ENCODE results near the gene WNT3. TPM values are rescaled to one million over a fixed set of nuclear protein-coding genes. Genes with fewer than 3 reads are reported as not detected.

The WNT3 gene
- polyA plus RNA-seq, 4 donors: 2.9 to 8.9 (median 6.7) TPM

GRCh38 chr17:46854948-46855347 lies 36.5 kb upstream of the WNT3 start:
- Histone ChIP-seq H3K9me3 (ENCODE audit: control insufficient read depth in 2 of 2, insufficient read depth in 1 of 2, low read depth in 1 of 2, low read length in 1 of 2) (no peaks in the 10 kb centered on the region), H3K36me3 (ENCODE audit: control insufficient read depth in 3 of 3, insufficient read depth in 2 of 3, low read depth in 1 of 3, low read length in 3 of 3) (no peaks in the 10 kb centered on the region), H3K4me3 (ENCODE audit: low read depth in 1 of 3, low read length in 3 of 3) (no peak overlapping the region), H3K27me3 (ENCODE audit: control insufficient read depth in 3 of 3, insufficient read depth in 3 of 3, low read length in 3 of 3) (peaks cover 0 to 39% (median 17%) of the 10 kb centered on the region in 3 donors), H3K4me1 (ENCODE audit: control insufficient read depth in 3 of 3, insufficient read depth in 2 of 3, low read depth in 1 of 3, low read length in 2 of 3) (peaks cover 0 to 14% (median 2%) of the 10 kb centered on the region in 3 donors), H3K27ac (ENCODE audit: low read depth in 1 of 3, low read length in 2 of 3) (no peak overlapping the region)
- WGBS, 3 donors: 75 to 89% (median 76%) methylated on average over 4 of the region's 4 CpGs
- DNase-seq: no peak
- FAIRE-seq: no peak

GRCh38 chr17:46854515-46854914 lies 36.0 kb upstream of the WNT3 start:
- no peaks in the 10 kb centered on the region for H3K9me3 ChIP-seq (ENCODE audit: control insufficient read depth in 2 of 2, insufficient read depth in 1 of 2, low read depth in 1 of 2, low read length in 1 of 2)
- H3K4me3 ChIP-seq (ENCODE audit: low read depth in 1 of 3, low read length in 3 of 3): no peak overlapping the region
- 91 to 99% (median 95%) methylated on average over 3 of the region's 3 CpGs for WGBS, 3 donors
- H3K36me3 ChIP-seq (ENCODE audit: control insufficient read depth in 3 of 3, insufficient read depth in 2 of 3, low read depth in 1 of 3, low read length in 3 of 3): no peaks in the 10 kb centered on the region
- H3K4me1 ChIP-seq (ENCODE audit: control insufficient read depth in 3 of 3, insufficient read depth in 2 of 3, low read depth in 1 of 3, low read length in 2 of 3): peaks cover 0 to 14% (median 2%) of the 10 kb centered on the region in 3 donors
- no peak overlapping the region for H3K27ac ChIP-seq (ENCODE audit: low read depth in 1 of 3, low read length in 2 of 3)
- DNase-seq (no peak), FAIRE-seq (no peak)
- peaks cover 0 to 39% (median 18%) of the 10 kb centered on the region in 3 donors for H3K27me3 ChIP-seq (ENCODE audit: control insufficient read depth in 3 of 3, insufficient read depth in 3 of 3, low read length in 3 of 3)

DNA sequence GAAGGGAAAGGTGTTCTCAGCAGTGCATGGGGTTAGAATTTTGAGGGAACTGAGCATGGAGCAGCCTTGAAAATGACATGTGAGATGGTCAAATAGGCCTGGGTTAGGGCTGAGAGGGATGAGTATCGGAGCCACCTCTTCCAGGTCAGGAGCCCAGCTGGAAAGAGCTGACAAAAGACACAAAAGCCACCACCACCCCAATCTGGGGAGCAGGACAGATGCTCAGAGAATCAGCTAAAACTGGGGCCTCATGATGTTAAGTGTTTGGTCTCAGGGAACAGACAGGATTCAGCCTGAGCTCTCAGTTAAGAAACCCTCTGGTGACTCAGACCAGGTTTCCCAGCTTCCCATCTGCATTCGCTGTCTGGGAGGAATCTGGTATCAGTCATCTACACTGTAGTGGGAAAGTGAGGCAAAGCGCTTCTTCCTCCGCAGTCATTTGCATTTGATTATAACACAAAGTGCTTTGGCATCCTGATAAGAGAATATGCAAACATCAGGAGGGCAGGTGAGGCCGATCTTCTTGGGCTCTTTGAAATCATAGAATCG lies 35.5 kb upstream of the WNT3 start:
- Histone ChIP-seq H3K27me3 (ENCODE audit: control insufficient read depth in 3 of 3, insufficient read depth in 3 of 3, low read length in 3 of 3) (peaks cover 0 to 39% (median 22%) of the 10 kb centered on the region in 3 donors), H3K9me3 (ENCODE audit: control insufficient read depth in 2 of 2, insufficient read depth in 1 of 2, low read depth in 1 of 2, low read length in 1 of 2) (no peaks in the 10 kb centered on the region), H3K36me3 (ENCODE audit: control insufficient read depth in 3 of 3, insufficient read depth in 2 of 3, low read depth in 1 of 3, low read length in 3 of 3) (no peaks in the 10 kb centered on the region), H3K4me3 (ENCODE audit: low read depth in 1 of 3, low read length in 3 of 3) (no peak overlapping the region), H3K4me1 (ENCODE audit: control insufficient read depth in 3 of 3, insufficient read depth in 2 of 3, low read depth in 1 of 3, low read length in 2 of 3) (peaks cover 0 to 14% (median 2%) of the 10 kb centered on the region in 3 donors), H3K27ac (ENCODE audit: low read depth in 1 of 3, low read length in 2 of 3) (no peak overlapping the region)
- FAIRE-seq: no peak
- DNase-seq: no peak
- WGBS, 3 donors: 66 to 80% (median 67%) methylated on average over 6 of the region's 6 CpGs

DNA sequence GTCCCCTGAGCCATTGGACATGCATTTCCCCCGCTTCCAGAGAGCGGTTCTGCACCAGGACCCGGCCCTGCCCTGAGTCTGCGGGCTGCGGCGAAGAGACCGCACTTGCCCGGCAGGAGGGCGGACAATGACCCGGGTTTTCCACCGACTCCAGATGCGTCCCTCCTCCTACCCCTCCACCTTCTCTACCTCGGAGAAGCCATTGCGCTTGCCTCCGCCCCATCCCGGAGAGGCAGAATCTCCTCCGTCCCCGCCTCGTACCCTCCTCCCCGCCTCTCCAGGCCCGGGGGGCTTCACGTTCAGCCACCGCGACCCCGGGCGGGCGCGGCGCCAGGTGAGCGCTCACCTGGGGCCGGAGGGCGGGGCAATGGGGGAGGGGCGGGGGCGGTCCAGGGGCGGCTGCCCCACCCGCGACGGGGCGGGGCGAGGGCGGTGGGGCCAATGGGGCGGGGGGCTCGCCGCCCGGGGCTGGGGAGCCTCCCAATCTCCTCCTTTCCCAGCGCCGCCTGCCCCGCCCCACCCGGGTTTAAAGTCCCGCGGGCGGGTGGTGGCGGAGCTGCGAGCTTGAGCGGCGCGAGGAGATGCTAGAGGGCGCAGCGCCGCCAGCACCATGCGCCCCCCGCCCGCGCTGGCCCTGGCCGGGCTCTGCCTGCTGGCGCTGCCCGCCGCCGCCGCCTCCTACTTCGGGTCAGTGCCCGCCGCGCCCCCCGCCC lies 32.7 kb upstream of the WNT3 start, which contains the start of gene WNT9B:
Gene WNT9B, plus strand, starts transcription at position 555 of the 713 bp plus-strand sequence. Its CDS starts 56 bp downstream, at position 611.
- peak within 1 kb of the TSS in 2 of 3 donors; percentile 53 to 64 for H3K4me3 ChIP-seq (ENCODE audit: low read depth in 1 of 3, low read length in 3 of 3)
- peak within 1 kb of the TSS in 1 of 3 donors; percentile 62 for H3K27ac ChIP-seq (ENCODE audit: low read depth in 1 of 3, low read length in 2 of 3)
- no peak for FAIRE-seq
- H3K9me3 ChIP-seq (ENCODE audit: control insufficient read depth in 2 of 2, insufficient read depth in 1 of 2, low read depth in 1 of 2, low read length in 1 of 2): no peaks in the 10 kb centered on the region
- peaks cover 0 to 44% (median 30%) of the 10 kb centered on the region in 3 donors for H3K27me3 ChIP-seq (ENCODE audit: control insufficient read depth in 3 of 3, insufficient read depth in 3 of 3, low read length in 3 of 3)
- 3 to 4% (median 4%) methylated on average over 29 to 75 of the region's 75 CpGs for WGBS, 3 donors
- DNase-seq: peak; percentile 89 to 91
- H3K36me3 ChIP-seq (ENCODE audit: control insufficient read depth in 3 of 3, insufficient read depth in 2 of 3, low read depth in 1 of 3, low read length in 3 of 3): no peaks in the 10 kb centered on the region
- H3K4me1 ChIP-seq (ENCODE audit: control insufficient read depth in 3 of 3, insufficient read depth in 2 of 3, low read depth in 1 of 3, low read length in 2 of 3): peaks cover 0 to 18% (median 2%) of the 10 kb centered on the region in 3 donors

DNA sequence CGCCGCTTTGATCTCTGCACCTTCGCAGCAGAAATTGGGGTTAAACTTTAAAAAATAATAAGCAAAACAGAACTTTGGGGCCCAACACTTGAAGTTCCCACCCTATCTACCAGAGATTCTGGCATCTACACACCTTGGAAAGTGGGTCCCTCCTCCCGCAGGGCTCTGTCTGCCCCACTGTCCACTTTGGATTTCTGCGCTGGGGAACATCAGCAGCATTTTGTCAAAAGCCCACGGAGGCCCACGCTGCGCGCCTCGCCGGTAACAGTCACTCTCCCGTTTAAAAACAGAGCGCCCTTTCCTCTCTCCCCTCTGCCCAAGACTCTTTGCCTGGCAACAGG lies 32.2 kb upstream of the WNT3 start:
- whole genome bisulfite sequencing, 3 donors: 30 to 40% (median 36%) methylated on average over 13 of the region's 13 CpGs
- Histone ChIP-seq H3K27me3 (ENCODE audit: control insufficient read depth in 3 of 3, insufficient read depth in 3 of 3, low read length in 3 of 3) (peaks cover 0 to 44% (median 30%) of the 10 kb centered on the region in 3 donors), H3K27ac (ENCODE audit: low read depth in 1 of 3, low read length in 2 of 3) (no peak overlapping the region), H3K36me3 (ENCODE audit: control insufficient read depth in 3 of 3, insufficient read depth in 2 of 3, low read depth in 1 of 3, low read length in 3 of 3) (no peaks in the 10 kb centered on the region), H3K9me3 (ENCODE audit: control insufficient read depth in 2 of 2, insufficient read depth in 1 of 2, low read depth in 1 of 2, low read length in 1 of 2) (no peaks in the 10 kb centered on the region), H3K4me1 (ENCODE audit: control insufficient read depth in 3 of 3, insufficient read depth in 2 of 3, low read depth in 1 of 3, low read length in 2 of 3) (peaks cover 0 to 18% (median 2%) of the 10 kb centered on the region in 3 donors), H3K4me3 (ENCODE audit: low read depth in 1 of 3, low read length in 3 of 3) (peak overlapping the region in 2 of 3 donors; percentile 53 to 64)
- FAIRE-seq: no peak
- DNase-seq: no peak

- 82 to 92% (median 91%) methylated on average over 6 of the region's 6 CpGs for WGBS, 3 donors
- no peak overlapping the region for H3K27ac ChIP-seq (ENCODE audit: low read depth in 1 of 3, low read length in 2 of 3)
- FAIRE-seq (no peak), DNase-seq (no peak)
- H3K36me3 ChIP-seq (ENCODE audit: control insufficient read depth in 3 of 3, insufficient read depth in 2 of 3, low read depth in 1 of 3, low read length in 3 of 3): no peaks in the 10 kb centered on the region
- no peak overlapping the region for H3K4me3 ChIP-seq (ENCODE audit: low read depth in 1 of 3, low read length in 3 of 3)
- peaks cover 0 to 18% (median 2%) of the 10 kb centered on the region in 3 donors for H3K4me1 ChIP-seq (ENCODE audit: control insufficient read depth in 3 of 3, insufficient read depth in 2 of 3, low read depth in 1 of 3, low read length in 2 of 3)
- H3K9me3 ChIP-seq (ENCODE audit: control insufficient read depth in 2 of 2, insufficient read depth in 1 of 2, low read depth in 1 of 2, low read length in 1 of 2): no peaks in the 10 kb centered on the region
- peaks cover 0 to 33% (median 30%) of the 10 kb centered on the region in 3 donors for H3K27me3 ChIP-seq (ENCODE audit: control insufficient read depth in 3 of 3, insufficient read depth in 3 of 3, low read length in 3 of 3)
These were observed 30.0 kb upstream of the WNT3 start for GRCh38 chr17:46848534-46848933.

GRCh38 chr17:46847204-46848191 lies 29.0 kb upstream of the WNT3 start:
- Histone ChIP-seq H3K27ac (ENCODE audit: low read depth in 1 of 3, low read length in 2 of 3) (no peak overlapping the region), H3K36me3 (ENCODE audit: control insufficient read depth in 3 of 3, insufficient read depth in 2 of 3, low read depth in 1 of 3, low read length in 3 of 3) (no peaks in the 10 kb centered on the region), H3K4me1 (ENCODE audit: control insufficient read depth in 3 of 3, insufficient read depth in 2 of 3, low read depth in 1 of 3, low read length in 2 of 3) (peaks cover 0 to 18% (median 2%) of the 10 kb centered on the region in 3 donors), H3K9me3 (ENCODE audit: control insufficient read depth in 2 of 2, insufficient read depth in 1 of 2, low read depth in 1 of 2, low read length in 1 of 2) (peaks cover 0 to 5% of the 10 kb centered on the region in 2 donors), H3K27me3 (ENCODE audit: control insufficient read depth in 3 of 3, insufficient read depth in 3 of 3, low read length in 3 of 3) (peaks cover 0 to 27% (median 25%) of the 10 kb centered on the region in 3 donors), H3K4me3 (ENCODE audit: low read depth in 1 of 3, low read length in 3 of 3) (no peak overlapping the region)
- DNase-seq (peak; percentile 64 to 85), FAIRE-seq (no peak)
- 24 to 51% (median 31%) methylated on average over 8 of the region's 8 CpGs for WGBS, 3 donors

- FAIRE-seq (no peak), DNase-seq (no peak)
- peaks cover 0 to 10% (median 9%) of the 10 kb centered on the region in 3 donors for H3K27me3 ChIP-seq (ENCODE audit: control insufficient read depth in 3 of 3, insufficient read depth in 3 of 3, low read length in 3 of 3)
- no peak overlapping the region for H3K27ac ChIP-seq (ENCODE audit: low read depth in 1 of 3, low read length in 2 of 3)
- peaks cover 0 to 4% (median 0%) of the 10 kb centered on the region in 3 donors for H3K4me1 ChIP-seq (ENCODE audit: control insufficient read depth in 3 of 3, insufficient read depth in 2 of 3, low read depth in 1 of 3, low read length in 2 of 3)
- 95 to 100% (median 98%) methylated on average over 3 of the region's 3 CpGs for WGBS, 3 donors
- H3K36me3 ChIP-seq (ENCODE audit: control insufficient read depth in 3 of 3, insufficient read depth in 2 of 3, low read depth in 1 of 3, low read length in 3 of 3): no peaks in the 10 kb centered on the region
- no peak overlapping the region for H3K4me3 ChIP-seq (ENCODE audit: low read depth in 1 of 3, low read length in 3 of 3)
- peaks cover 0 to 9% of the 10 kb centered on the region in 2 donors for H3K9me3 ChIP-seq (ENCODE audit: control insufficient read depth in 2 of 2, insufficient read depth in 1 of 2, low read depth in 1 of 2, low read length in 1 of 2)
These were observed 24.3 kb upstream of the WNT3 start for GRCh38 chr17:46842835-46843234.

Data from small intestine (tissue), 7 donors.